A549 (cell line): ENCODE measurements around the gene NCOA7. TPM values are rescaled to one million over a fixed set of nuclear protein-coding genes. Genes with fewer than 3 reads are reported as not detected.

Experiments
- ATAC-seq, 2 experiments: fragments of 200-7000 bp in 1 of 2; fragments of >200 bp in 1 of 2; cut with Nextera tagmentation in 1 of 2; cut with Tn5 transposase in 1 of 2; 3 replicates each; pipeline versions ENCODE4 v1.8.0 to v1.9.1; 2018 to 2020; ENCODE audit warnings: mild to moderate bottlenecking in 1 of 2, moderate library complexity in 1 of 2
- CTCF ChIA-PET: fragments of 300-600 bp; sonication (Branson Sonifier 250); formaldehyde crosslinking; extraction: SDS; loops from one replicate; lab custom pipeline; 2021; ENCODE audit warnings: antibody characterized with exemption, inconsistent platforms; lab: Yijun Ruan, JAX
- POLR2A ChIA-PET: fragments of 350-600 bp; formaldehyde crosslinking; extraction: SDS; loops from one replicate; lab custom pipeline; 2021; ENCODE audit warnings: antibody characterized with exemption, inconsistent platforms; lab: Yijun Ruan, JAX
- DNase-seq, 2 experiments: peaks; one replicate each; pipeline versions ENCODE4 v3.0.0 to v3.0.0-alpha.2; 2011 to 2016; ENCODE audit warnings: low read depth in 1 of 2, low spot score in 1 of 2
- FAIRE-seq: peaks from 2 replicates; lab custom pipeline; 2011; peaks lifted over from hg19 to GRCh38; lab: Jason Lieb, UNC
- H3K27ac ChIP-seq, 2 experiments: fragments of >200 bp; sonication (Bioruptor Twin); formaldehyde crosslinking; 3 replicates each; pipeline ENCODE4 v1.5.1; 2016 to 2017
- H3K4me1 ChIP-seq: fragments of >200 bp; sonication (Bioruptor Twin); formaldehyde crosslinking; 3 replicates; pipeline ENCODE4 v1.6.1; 2016
- H3K4me2 ChIP-seq: fragments of >200 bp; sonication (Bioruptor Twin); formaldehyde crosslinking; 3 replicates; pipeline ENCODE4 v1.6.1; 2016
- H3K4me3 ChIP-seq: fragments of >200 bp; sonication (Bioruptor Twin); formaldehyde crosslinking; 3 replicates; pipeline ENCODE4 v1.5.1; 2016
- H3K9me3 ChIP-seq: fragments of >200 bp; sonication (Bioruptor Twin); formaldehyde crosslinking; 3 replicates; pipeline ENCODE4 v1.6.1; 2016
- CBX8 ChIP-seq: fragments of 200-600 bp; sonication (generic); IDR thresholded peaks from 2 replicates; pipeline ENCODE4 v1.6.1; 2016
- CEBPB ChIP-seq, 2 experiments: fragments of >200 bp in 1 of 2; sonication (Bioruptor Twin) in 1 of 2; formaldehyde crosslinking in 1 of 2; IDR thresholded peaks; 2 replicates each; pipeline ENCODE4 v1.6.1; 2012 to 2016
- CHD4 ChIP-seq: fragments of 200-600 bp; sonication (generic); IDR thresholded peaks from 2 replicates; pipeline ENCODE4 v1.6.1; 2016; ENCODE audit warnings: antibody characterized with exemption, mild to moderate bottlenecking, borderline replicate concordance
- EHF ChIP-seq: fragments of 250-450 bp; sonication (Bioruptor Pico); IDR thresholded peaks from 2 replicates; pipeline ENCODE4 v1.5.0; 2020; ENCODE audit warnings: mild to moderate bottlenecking
- EHMT2 ChIP-seq: fragments of 200-600 bp; sonication (generic); IDR thresholded peaks from 2 replicates; pipeline ENCODE4 v1.6.1; 2016; ENCODE audit warnings: antibody characterized with exemption, low read depth, mild to moderate bottlenecking, moderate library complexity
- EP300 ChIP-seq, 2 experiments: fragments of >200 bp; sonication (Bioruptor Twin); formaldehyde crosslinking; IDR thresholded peaks; 2 replicates in 1 of 2; 3 replicates in 1 of 2; pipeline ENCODE4 v1.6.1; 2016 to 2017
- FOSB ChIP-seq: fragments of 250-450 bp; sonication (Bioruptor Pico); IDR thresholded peaks from 2 replicates; pipeline ENCODE4 v1.5.0; 2020; ENCODE audit warnings: mild to moderate bottlenecking, moderate library complexity
- FOSL2 ChIP-seq, 2 experiments: fragments of 450-650 bp in 1 of 2; fragments of >200 bp in 1 of 2; sonication (Bioruptor Twin) in 1 of 2; formaldehyde crosslinking; IDR thresholded peaks; 2 replicates each; pipeline versions ENCODE4 v1.5.0 to v1.6.1; 2016 to 2020; ENCODE audit warnings: mild to moderate bottlenecking in 1 of 2, moderate library complexity in 1 of 2
- FOXS1 ChIP-seq: fragments of 250-450 bp; sonication (Bioruptor Pico); IDR thresholded peaks from 2 replicates; pipeline ENCODE4 v1.5.0; 2020; ENCODE audit warnings: mild to moderate bottlenecking, moderate library complexity
- GATA3 ChIP-seq: IDR thresholded peaks from 2 replicates; pipeline ENCODE4 v1.6.1; 2012; ENCODE audit warnings: borderline replicate concordance
- HDAC2 ChIP-seq: fragments of 200-600 bp; sonication (generic); IDR thresholded peaks from 2 replicates; pipeline ENCODE4 v1.6.1; 2016
- HOXB5 ChIP-seq: fragments of 250-450 bp; sonication (Bioruptor Pico); IDR thresholded peaks from 2 replicates; pipeline ENCODE4 v1.5.0; 2020; ENCODE audit warnings: mild to moderate bottlenecking, moderate library complexity
- JUN ChIP-seq, 2 experiments: fragments of >200 bp; sonication (Bioruptor Twin); formaldehyde crosslinking; IDR thresholded peaks; 2 replicates in 1 of 2; 3 replicates in 1 of 2; pipeline ENCODE4 v1.6.1; 2016 to 2017
- KDM1A ChIP-seq: fragments of 200-600 bp; sonication (generic); IDR thresholded peaks from 2 replicates; pipeline ENCODE4 v1.6.1; 2016; ENCODE audit warnings: low read depth, mild to moderate bottlenecking
- KDM5A ChIP-seq: fragments of 200-600 bp; sonication (generic); IDR thresholded peaks from 2 replicates; pipeline ENCODE4 v1.6.1; 2016; ENCODE audit warnings: antibody characterized with exemption, mild to moderate bottlenecking
- MAFK ChIP-seq: fragments of 450-650 bp; IDR thresholded peaks from 2 replicates; pipeline ENCODE4 v1.6.1; 2014; ENCODE audit not compliant: partially characterized antibody
- NFE2L2 ChIP-seq: fragments of 150-350 bp; conservative IDR thresholded peaks from 2 replicates; pipeline ENCODE4 v1.6.1; 2014; ENCODE audit warnings: low read length
- NR3C1 ChIP-seq: fragments of >200 bp; sonication (Bioruptor Twin); formaldehyde crosslinking; IDR thresholded peaks from 3 replicates; pipeline ENCODE4 v1.6.1; 2017
- RAD21 ChIP-seq, 2 experiments: fragments of >200 bp in 1 of 2; sonication (Bioruptor Twin) in 1 of 2; formaldehyde crosslinking in 1 of 2; IDR thresholded peaks in 1 of 2; conservative IDR thresholded peaks in 1 of 2; 2 replicates in 1 of 2; 3 replicates in 1 of 2; pipeline ENCODE4 v1.6.1; 2012 to 2018; ENCODE audit warnings: inconsistent platforms in 1 of 2
- RCOR1 ChIP-seq: fragments of 150-350 bp; IDR thresholded peaks from 2 replicates; pipeline ENCODE4 v1.6.1; 2014; ENCODE audit warnings: antibody characterized with exemption, low read length, low read depth
- RNF2 ChIP-seq: fragments of 200-600 bp; sonication (generic); IDR thresholded peaks from 2 replicates; pipeline ENCODE4 v1.6.1; 2016; ENCODE audit warnings: low read depth, mild to moderate bottlenecking, antibody characterized with exemption, moderate library complexity, borderline replicate concordance
- SMC3 ChIP-seq: fragments of >200 bp; sonication (Bioruptor Twin); formaldehyde crosslinking; IDR thresholded peaks from 3 replicates; pipeline ENCODE4 v1.6.1; 2018; ENCODE audit warnings: inconsistent platforms
- SREBF2 ChIP-seq: fragments of 450-650 bp; IDR thresholded peaks from 2 replicates; pipeline ENCODE4 v1.6.1; 2014; ENCODE audit warnings: mild to moderate bottlenecking, moderate library complexity
- TFCP2L1 ChIP-seq: fragments of 250-450 bp; sonication (Bioruptor Pico); IDR thresholded peaks from 2 replicates; pipeline ENCODE4 v1.5.0; 2021; ENCODE audit warnings: mild to moderate bottlenecking
- ZC3H11A ChIP-seq: fragments of 450-650 bp; IDR thresholded peaks from 2 replicates; pipeline ENCODE4 v1.6.1; 2014; ENCODE audit warnings: antibody characterized with exemption, mild to moderate bottlenecking
- WGBS: methylation state at CpG from one replicate; pipeline ENCODE4 v1.1.6; 2017; ENCODE audit errors: missing lambda C conversion rate; 5-methylcytosine and 5-hydroxymethylcytosine counted together
- polyA plus RNA-seq, 4 experiments: library from polyadenylated mRNA; depleted of rRNA in 3 of 4; stranded (reverse); fragments of >200 nt; fragmentation: RNase III in 1 of 4; extraction: RNeasy Plus Mini Kit Qiagen cat#74134 plus additional on column Dnase treatment in 1 of 4; gene quantifications; 2 replicates in 3 of 4; 3 replicates in 1 of 4; pipeline ENCODE4 v1.2.3, GENCODE V29; 2011 to 2017
- TF ChIP-seq, protein P1 (sequence below): IDR thresholded peaks from 2 replicates; pipeline ENCODE4 v1.6.1; 2012
- TF ChIP-seq, protein P2 (sequence below): fragments of 250-450 bp; sonication (Bioruptor Pico); IDR thresholded peaks from 2 replicates; pipeline ENCODE4 v1.5.0; 2020; ENCODE audit warnings: low read depth, mild to moderate bottlenecking, moderate library complexity
- TF ChIP-seq, protein P3 (sequence below): fragments of 450-650 bp; IDR thresholded peaks from 2 replicates; pipeline ENCODE4 v1.6.1; 2014; ENCODE audit warnings: antibody characterized with exemption

The NCOA7 gene
- polyA plus RNA-seq, 2 of the 4 experiments (the other 2 are of a cell fraction) = 66.4 to 195 TPM

DNA sequence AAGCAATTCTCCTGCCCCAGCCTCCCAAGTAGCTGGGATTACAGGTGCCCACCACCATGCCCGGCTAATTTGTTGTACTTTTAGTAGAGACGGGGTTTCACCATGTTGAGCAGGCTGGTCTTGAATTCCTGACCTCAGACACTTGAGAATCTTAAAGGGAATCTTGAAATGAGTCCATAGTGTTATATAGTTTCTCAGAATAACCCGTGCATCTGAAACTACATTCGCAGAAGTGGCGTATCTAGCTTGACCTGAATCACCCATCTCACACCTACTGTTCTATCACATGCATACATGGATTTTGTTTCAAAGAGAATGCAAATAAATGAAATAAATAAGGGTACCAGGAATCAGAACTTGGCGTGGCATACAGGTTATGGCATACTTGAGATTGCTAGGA lies 65.0 kb downstream of the NCOA7 start:
- ChIA-PET CTCF (interaction anchor here (0.8 to 8.2 kb wide), 3 partner anchors 77 to 544 kb away, joined by 3 to 112 read pairs (median 3); partner anchors contain the start of gene HINT3), POLR2A (no interaction called here)
- Histone ChIP-seq H3K4me3 (no peak overlapping the region), H3K27ac (no peak overlapping the region), H3K4me2 (no peak overlapping the region), H3K4me1 (peaks cover 21% of the 10 kb centered on the region), H3K9me3 (peaks cover 5% of the 10 kb centered on the region; the same call in 2 of the 3 replicates)
- ATAC-seq (no peak), DNase-seq (no peak), FAIRE-seq (no peak)
- WGBS = 95% methylated on average over 6 of the region's 6 CpGs
- no peak for TF ChIP-seq RNF2
- no peak for TF ChIP-seq RCOR1
- TF ChIP-seq HDAC2 = no peak
- TF ChIP-seq, protein P1, sequence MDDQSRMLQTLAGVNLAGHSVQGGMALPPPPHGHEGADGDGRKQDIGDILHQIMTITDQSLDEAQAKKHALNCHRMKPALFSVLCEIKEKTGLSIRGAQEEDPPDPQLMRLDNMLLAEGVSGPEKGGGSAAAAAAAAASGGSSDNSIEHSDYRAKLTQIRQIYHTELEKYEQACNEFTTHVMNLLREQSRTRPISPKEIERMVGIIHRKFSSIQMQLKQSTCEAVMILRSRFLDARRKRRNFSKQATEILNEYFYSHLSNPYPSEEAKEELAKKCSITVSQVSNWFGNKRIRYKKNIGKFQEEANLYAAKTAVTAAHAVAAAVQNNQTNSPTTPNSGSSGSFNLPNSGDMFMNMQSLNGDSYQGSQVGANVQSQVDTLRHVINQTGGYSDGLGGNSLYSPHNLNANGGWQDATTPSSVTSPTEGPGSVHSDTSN = no peak
- TF ChIP-seq CBX8 = no peak
- no peak for TF ChIP-seq CHD4
- TF ChIP-seq EHMT2 = no peak
- no peak for TF ChIP-seq FOSB (CRISPR knock-in tag)
- TF ChIP-seq KDM1A = no peak
- no peak for TF ChIP-seq SMC3
- no peak for TF ChIP-seq NFE2L2
- TF ChIP-seq FOXS1 (CRISPR knock-in tag) = no peak
- TF ChIP-seq SREBF2 = no peak

DNA sequence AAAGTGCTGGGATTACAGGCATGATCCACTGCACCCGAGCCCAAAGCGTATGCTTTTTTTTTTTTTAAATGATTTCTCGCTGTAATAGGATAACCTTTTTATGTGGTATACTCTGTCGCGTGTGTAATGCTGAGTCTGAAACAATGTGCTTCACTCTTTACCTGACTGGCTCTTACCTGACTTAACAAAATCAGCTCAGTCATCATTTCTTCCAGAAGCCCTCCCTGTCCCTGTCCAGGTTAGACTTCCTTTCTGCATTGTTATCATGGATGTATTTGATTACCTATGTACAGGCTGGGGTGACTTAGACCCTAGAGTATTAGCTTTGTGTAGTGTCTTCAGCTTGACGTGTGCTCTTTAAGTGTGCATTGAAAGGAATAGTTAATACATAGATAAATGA lies 67.1 kb downstream of the NCOA7 start:
- no peak overlapping the region for H3K27ac ChIP-seq
- H3K4me1 ChIP-seq = peaks cover 21% of the 10 kb centered on the region
- 75% methylated on average over 6 of the region's 6 CpGs for WGBS
- H3K9me3 ChIP-seq = no peaks in the 10 kb centered on the region
- FAIRE-seq (no peak), DNase-seq (no peak), ATAC-seq (no peak; a peak in 1 of 6 replicates)
- CTCF ChIA-PET = interaction anchor here (0.6 to 8.2 kb wide), 24 partner anchors 10 to 124 kb away, joined by 3 to 112 read pairs (median 6); partner anchors contain the start of gene HINT3
- no peak overlapping the region for H3K4me3 ChIP-seq
- TF ChIP-seq JUN (IDR thresholded peaks at IDR 0.05) (no peak), GATA3 (no peak), MAFK (peak; percentile 71), CEBPB (IDR thresholded peaks at IDR 0.05) (no peak), EP300 (IDR thresholded peaks at IDR 0.05) (no peak)
- TF ChIP-seq, protein P2, sequence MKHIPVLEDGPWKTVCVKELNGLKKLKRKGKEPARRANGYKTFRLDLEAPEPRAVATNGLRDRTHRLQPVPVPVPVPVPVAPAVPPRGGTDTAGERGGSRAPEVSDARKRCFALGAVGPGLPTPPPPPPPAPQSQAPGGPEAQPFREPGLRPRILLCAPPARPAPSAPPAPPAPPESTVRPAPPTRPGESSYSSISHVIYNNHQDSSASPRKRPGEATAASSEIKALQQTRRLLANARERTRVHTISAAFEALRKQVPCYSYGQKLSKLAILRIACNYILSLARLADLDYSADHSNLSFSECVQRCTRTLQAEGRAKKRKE (CRISPR knock-in tag) = no peak
- TF ChIP-seq, protein P3, sequence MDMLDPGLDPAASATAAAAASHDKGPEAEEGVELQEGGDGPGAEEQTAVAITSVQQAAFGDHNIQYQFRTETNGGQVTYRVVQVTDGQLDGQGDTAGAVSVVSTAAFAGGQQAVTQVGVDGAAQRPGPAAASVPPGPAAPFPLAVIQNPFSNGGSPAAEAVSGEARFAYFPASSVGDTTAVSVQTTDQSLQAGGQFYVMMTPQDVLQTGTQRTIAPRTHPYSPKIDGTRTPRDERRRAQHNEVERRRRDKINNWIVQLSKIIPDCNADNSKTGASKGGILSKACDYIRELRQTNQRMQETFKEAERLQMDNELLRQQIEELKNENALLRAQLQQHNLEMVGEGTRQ = no peak
- H3K4me2 ChIP-seq = no peak overlapping the region
- POLR2A ChIA-PET = no interaction called here

DNA sequence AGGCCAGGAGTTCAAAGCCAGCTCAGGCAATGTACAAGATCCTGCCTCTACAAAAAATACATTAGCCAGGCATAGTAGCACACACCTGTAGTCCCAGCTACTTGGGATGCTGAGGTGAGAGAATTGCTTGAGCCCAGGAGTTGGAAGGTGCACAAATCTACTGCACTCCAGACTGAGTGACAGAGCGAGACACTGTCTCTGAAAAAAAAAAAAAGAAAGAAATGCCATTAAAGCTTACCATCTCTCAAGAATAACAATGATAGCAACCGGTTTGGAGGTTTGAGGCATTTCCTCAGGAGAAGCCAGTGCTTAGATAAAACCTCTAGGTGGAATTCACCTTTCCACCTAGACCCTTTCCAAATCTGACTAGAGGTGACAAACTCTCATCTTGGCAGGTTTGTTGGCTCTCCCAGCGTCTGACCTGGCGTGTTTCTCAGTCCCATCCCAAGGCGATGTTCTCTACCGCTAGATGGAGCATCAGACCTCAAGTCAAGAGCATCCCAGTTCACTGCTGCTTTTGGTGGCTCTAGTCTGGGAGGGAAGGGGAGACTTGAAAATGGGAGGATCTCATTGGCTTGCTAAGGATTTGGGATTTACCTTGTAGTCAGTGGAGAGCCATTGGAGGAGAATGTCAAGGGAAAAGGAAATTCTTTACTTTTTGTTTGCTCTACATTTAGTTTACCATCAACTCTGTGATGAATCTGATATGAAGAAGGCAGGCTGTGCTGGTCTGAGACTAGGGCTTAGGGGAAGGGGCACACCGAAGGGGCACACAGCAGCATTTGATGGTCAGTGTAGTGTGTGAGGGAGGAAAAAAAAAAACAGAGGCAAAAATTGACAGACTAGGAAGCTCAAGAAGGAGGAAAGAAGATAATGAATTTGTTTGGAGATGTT lies 67.9 kb downstream of the NCOA7 start:
- H3K27ac ChIP-seq = peak overlapping the region; percentile 44 to 68; a peak in 4 of 6 replicates
- ATAC-seq (peak; percentile 100), DNase-seq (peak; percentile 83 to 85), FAIRE-seq (peak; percentile 80)
- WGBS = 25% methylated on average over 7 of the region's 7 CpGs
- POLR2A ChIA-PET = no interaction called here
- no peaks in the 10 kb centered on the region for H3K9me3 ChIP-seq
- H3K4me1 ChIP-seq = peaks cover 18% of the 10 kb centered on the region
- H3K4me2 ChIP-seq = 0 out of 3 replicates have a peak overlapping the region, but pooled peaks have one; percentile 19
- H3K4me3 ChIP-seq = no peak overlapping the region
- CTCF ChIA-PET = interaction anchor here (0.6 to 8.2 kb wide), 34 partner anchors 9 to 1257 kb away, joined by 3 to 112 read pairs (median 4); partner anchors contain the start of gene HINT3
- peak; percentile 87 for TF ChIP-seq SMC3
- TF ChIP-seq EHF (CRISPR knock-in tag) = no peak
- TF ChIP-seq RAD21 (conservative IDR thresholded peaks at IDR 0.05 in 1 of 2, IDR thresholded peaks at IDR 0.05 in 1 of 2) = peak; percentile 83 to 95
- no peak for TF ChIP-seq NR3C1
- TF ChIP-seq TFCP2L1 (CRISPR knock-in tag) = no peak
- TF ChIP-seq KDM5A = no peak
- no peak for TF ChIP-seq FOSL2 (IDR thresholded peaks at IDR 0.05)
- TF ChIP-seq FOSL2 (CRISPR knock-in tag; IDR thresholded peaks at IDR 0.05) = no peak
- no peak for TF ChIP-seq RCOR1
- TF ChIP-seq HOXB5 (CRISPR knock-in tag) = no peak
- TF ChIP-seq, protein P1 = no peak
- TF ChIP-seq ZC3H11A = no peak
